C1 segment of cervical spinal cord (tissue), 14 donors: ENCODE measurements around the gene ALK.

Experiments
- DNase-seq, 14 donors: peaks; one replicate each; lab custom pipeline; 2025; lab: John Stamatoyannopoulos, UW

The ALK gene

DNA sequence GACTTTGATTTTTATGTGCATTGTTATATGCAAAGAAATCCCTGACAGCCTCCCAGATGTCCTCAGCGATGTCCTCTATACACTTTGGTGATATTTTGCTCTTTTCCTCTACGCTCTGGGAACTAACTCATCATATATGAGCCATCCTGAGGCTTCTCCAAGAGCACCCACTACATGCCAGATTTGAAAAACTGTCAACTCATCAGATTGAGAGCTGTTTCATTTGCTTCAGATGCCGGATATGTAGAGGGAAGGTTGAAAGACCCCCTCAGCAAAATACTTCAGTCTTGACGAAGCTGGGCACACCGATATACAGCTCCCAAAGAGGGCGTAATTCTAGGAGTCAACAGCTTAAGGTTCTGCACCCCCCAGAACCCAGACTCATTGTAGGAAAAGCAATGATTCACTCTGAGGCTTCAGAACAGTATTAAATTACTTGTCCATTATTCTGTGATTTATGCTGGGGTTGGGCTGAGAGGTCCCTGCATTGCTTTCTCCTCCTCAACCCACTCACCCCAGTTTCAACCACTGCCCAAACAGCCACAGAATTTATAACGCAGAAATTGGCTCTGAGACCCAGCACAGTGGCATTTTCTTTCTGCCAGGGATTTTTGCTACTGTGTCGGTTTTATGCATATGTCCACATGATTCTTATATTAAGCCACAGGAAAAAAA, 341.8 kb downstream of the ALK start:
- DNase-seq: no peak

GRCh38 chr2:29578084-29578598, 343.2 kb downstream of the ALK start:
- DNase-seq: no peak

DNA sequence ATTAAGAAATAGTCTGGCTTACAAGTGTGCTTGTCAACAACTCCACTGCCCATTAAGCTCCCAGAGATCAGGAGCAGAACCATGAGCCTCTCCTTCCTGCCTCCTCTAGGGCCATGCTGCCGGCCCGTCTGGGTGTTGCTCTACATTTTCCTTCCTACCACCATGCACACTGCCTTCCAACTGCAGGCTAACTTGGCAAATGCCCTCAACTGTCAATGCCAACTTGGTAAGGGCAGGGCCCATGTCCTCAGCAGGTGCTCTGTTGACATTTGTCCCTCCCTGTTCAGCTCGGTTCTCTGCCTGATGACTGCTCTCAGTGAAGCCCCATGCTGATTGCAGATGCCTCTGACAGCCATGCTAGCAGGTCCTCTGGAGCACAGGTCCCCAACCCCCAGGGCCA, 345.2 kb downstream of the ALK start:
- DNase-seq: peak in 1 of 14 donors; percentile 5

DNA sequence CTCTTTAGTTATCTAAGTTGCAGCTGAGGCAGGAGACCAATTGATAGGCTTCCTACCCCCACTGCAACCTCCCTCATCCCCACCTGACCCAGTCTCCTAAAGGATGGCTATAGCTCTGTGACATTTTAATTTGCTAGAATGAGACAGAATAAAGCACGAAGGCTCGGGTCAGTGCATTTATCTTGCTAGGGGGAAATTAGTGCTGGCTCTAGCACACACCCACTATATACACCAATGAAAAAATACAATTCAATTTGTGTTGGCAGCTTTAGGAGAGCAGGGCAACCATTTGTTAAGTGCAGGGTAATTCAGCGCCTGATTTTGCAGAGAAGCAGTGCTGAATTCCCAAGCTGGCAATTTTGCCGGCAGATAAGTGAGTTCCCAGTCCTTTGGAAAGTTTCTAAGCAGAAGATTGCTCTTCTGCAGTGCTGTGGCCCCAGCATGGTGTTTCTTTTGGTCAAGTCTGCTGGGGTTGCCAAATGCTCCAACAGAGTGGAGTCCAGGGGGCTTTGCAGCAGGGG, 346.0 kb downstream of the ALK start:
- no peak for DNase-seq

- DNase-seq: no peak
Measured at GRCh38 chr2:29573612-29574011, 347.8 kb downstream of the ALK start.

DNA sequence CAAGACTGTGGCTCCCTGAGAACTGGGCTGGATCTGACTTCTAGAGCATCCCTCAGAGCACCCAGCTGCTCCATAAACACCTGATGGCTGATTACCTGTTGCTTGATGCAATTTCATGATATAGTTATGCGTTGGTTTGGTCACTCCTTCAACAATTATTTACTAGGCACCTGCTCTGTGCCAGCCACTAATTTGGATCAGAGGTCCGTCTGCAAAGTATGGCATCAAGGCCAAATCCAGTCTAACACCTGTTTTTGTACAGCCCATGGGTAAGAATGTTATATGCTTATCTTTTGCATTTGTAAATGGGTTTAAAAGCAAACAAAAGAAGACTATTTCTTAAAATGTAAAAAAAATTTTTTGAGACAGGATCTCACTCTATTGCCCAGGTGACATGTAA, 348.2 kb downstream of the ALK start:
- no peak for DNase-seq

DNA sequence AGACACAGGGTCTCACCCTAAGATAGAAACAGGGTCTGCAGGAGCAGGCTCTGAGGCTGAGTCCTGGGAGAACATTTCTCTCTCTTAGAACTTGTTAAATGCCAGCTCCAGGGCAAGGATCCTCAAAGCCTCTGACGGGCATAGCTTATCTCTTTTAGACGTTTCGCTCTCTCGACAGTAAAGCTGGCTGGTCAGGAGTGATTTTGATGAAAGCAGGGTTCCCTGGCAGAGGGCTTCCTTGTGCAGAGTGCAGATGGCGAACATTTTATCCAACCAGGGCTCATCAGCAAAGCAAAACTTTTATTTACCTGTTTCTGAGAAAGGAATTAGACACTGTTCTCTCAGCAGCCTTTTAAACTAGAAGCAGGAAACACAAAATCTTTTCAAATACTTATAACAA, 350.8 kb downstream of the ALK start:
- no peak for DNase-seq

- DNase-seq: no peak
Measured at GRCh38 chr2:29567906-29568520, 353.4 kb downstream of the ALK start.

DNA sequence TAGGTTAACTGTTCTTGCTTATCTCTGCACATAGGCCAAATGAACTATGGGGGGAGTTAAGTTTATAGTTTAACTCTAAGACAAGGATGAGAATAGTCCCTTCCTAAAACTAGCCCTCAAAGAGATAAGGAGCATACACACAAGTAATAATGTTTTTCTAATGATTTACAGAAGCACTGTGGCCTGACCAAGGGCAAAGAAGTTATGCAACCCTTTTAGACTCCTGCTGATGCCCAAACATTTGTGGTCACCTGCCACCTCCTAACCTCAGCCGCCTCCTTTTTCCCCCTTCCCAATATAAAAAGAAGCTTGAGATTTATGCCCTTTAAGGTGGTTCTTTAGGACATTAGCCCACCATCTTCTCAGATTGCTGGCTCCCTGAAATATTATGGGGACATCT, 357.7 kb downstream of the ALK start:
- DNase-seq: no peak

GRCh38 chr2:29562896-29563295, 358.5 kb downstream of the ALK start:
- no peak for DNase-seq

- DNase-seq: peak in 1 of 14 donors; percentile 13
Measured at GRCh38 chr2:29562319-29562718, 359.1 kb downstream of the ALK start.

DNA sequence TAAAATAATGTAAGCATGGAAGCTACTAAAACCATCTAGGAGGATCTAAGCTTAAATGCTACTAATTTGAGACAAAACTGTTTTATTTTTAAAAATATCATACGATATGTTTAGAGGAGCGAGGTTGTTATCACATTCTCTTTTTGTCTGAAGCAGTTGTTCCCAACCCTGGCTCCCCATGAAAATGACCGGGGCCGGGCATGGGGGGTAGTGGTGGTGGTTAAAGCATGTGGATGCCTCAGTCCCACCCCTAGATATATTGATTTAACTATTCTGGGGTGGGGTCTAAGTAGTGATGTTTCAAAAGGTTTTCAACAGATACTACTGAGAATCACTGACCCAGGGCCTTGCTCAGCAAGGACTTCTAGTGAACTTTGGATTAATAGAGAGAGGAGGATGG, 359.8 kb downstream of the ALK start:
- DNase-seq: no peak

GRCh38 chr2:29561181-29561580, 360.2 kb downstream of the ALK start:
- DNase-seq: no peak

DNA sequence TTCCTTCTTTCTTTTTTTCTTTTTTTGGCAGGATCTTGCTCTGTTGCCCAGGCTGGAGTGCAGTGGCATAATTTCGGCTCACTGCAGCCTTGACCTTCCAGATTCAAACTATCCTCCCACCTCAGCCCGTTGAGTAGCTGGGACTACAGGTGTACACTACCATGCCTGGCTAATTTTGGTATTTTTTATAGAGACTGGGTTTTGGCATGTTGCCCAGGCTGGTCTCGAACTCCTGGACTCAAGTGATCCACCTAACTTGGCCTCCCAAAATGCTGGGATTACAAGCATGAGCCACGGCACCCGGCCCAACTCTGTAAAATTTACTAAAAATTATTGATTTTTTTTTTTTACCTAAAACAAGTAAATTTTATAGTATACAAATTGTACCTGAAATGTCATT, 360.8 kb downstream of the ALK start:
- DNase-seq: no peak

GRCh38 chr2:29560030-29560429, 361.4 kb downstream of the ALK start:
- no peak for DNase-seq

- no peak for DNase-seq
Measured at GRCh38 chr2:29559578-29559977, 361.8 kb downstream of the ALK start.

- no peak for DNase-seq
Measured at GRCh38 chr2:29558097-29558496, 363.3 kb downstream of the ALK start.

GRCh38 chr2:29557268-29557667, 364.1 kb downstream of the ALK start:
- no peak for DNase-seq

- DNase-seq: no peak
Measured at GRCh38 chr2:29549069-29549380, 372.4 kb downstream of the ALK start.

- no peak for DNase-seq
Measured at GRCh38 chr2:29544917-29545316, 376.5 kb downstream of the ALK start.

DNA sequence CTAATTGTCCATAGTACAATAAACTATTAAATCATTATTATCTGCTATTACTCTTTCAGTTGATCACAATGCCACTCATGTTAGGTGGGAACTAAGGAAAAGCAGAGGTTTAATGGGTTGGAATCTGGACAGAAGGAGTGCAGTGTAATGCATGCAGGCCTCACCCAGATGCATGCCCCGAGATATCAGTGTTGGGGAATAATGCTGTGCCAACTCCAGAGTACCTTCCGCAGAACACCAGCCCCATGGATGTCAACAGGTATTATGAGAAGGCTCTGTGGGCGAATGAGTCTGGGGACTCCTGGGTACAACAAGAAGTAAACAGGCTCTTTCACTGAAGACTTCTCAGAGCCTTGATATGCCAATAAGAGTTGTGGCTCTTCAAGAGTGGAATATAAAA, 377.4 kb downstream of the ALK start:
- DNase-seq: no peak

GRCh38 chr2:29535188-29535587, 386.2 kb downstream of the ALK start:
- DNase-seq: no peak

GRCh38 chr2:29532436-29532835, 388.9 kb downstream of the ALK start:
- peak in 1 of 14 donors; percentile 21 for DNase-seq
